GM19452 (cell line): Measurements from ENCODE around the gene CD40.

ENCODE experiments used
- ATAC-seq: cut with Tn5 transposase; IDR thresholded peaks from one replicate; pipeline ENCODE4 v1.9.1; 2021; ENCODE audit not compliant: unreplicated experiment

Gene CD40

GRCh38 chr20:46121184-46121930 is 3.2 kb downstream of the CD40 start:
- ATAC-seq: no peak

GRCh38 chr20:46122071-46122470 is 4.0 kb downstream of the CD40 start:
- ATAC-seq: no peak

GRCh38 chr20:46122516-46123481 is 4.7 kb downstream of the CD40 start:
- ATAC-seq: no peak

- no peak for ATAC-seq
Measured at GRCh38 chr20:46123482-46124245, 5.5 kb downstream of the CD40 start.

GRCh38 chr20:46126440-46127056 is 8.4 kb downstream of the CD40 start:
- ATAC-seq: no peak

- ATAC-seq: no peak
Measured at GRCh38 chr20:46127396-46128010, 9.4 kb downstream of the CD40 start.

- no peak for ATAC-seq
Measured at GRCh38 chr20:46128310-46129151, 10.4 kb downstream of the CD40 start.

GRCh38 chr20:46129955-46130481 is 11.9 kb downstream of the CD40 start:
- ATAC-seq: no peak

GRCh38 chr20:46130534-46130933 is 12.4 kb downstream of the CD40 start:
- no peak for ATAC-seq

- no peak for ATAC-seq
Measured at GRCh38 chr20:46131396-46131795, 13.3 kb downstream of the CD40 start.

GRCh38 chr20:46132705-46133120 is 14.6 kb downstream of the CD40 start:
- no peak for ATAC-seq

GRCh38 chr20:46133886-46134654 is 16.0 kb downstream of the CD40 start:
- ATAC-seq: no peak

GRCh38 chr20:46134716-46135115 is 16.6 kb downstream of the CD40 start:
- no peak for ATAC-seq

- no peak for ATAC-seq
Measured at GRCh38 chr20:46135856-46136633, 17.9 kb downstream of the CD40 start.

- no peak for ATAC-seq
Measured at GRCh38 chr20:46137816-46138215, 19.7 kb downstream of the CD40 start.

- ATAC-seq: no peak
Measured at GRCh38 chr20:46139266-46139889, 21.3 kb downstream of the CD40 start.

GRCh38 chr20:46139908-46140482 is 21.9 kb downstream of the CD40 start:
- ATAC-seq: no peak
